CD4-positive, alpha-beta T cell (primary cell): ENCODE measurements around the gene ABLIM2. TPM values are rescaled to one million over a fixed set of nuclear protein-coding genes. Genes with fewer than 3 reads are reported as not detected.

ENCODE experiments used
- ATAC-seq: fragments of 200-7000 bp; cut with Tn5 transposase; one replicate; pipeline ENCODE4 v1.10.0; 2022; ENCODE audit warnings: mild to moderate bottlenecking; ENCODE audit not compliant: poor library complexity
- CTCF ChIA-PET: fragments of 350-600 bp; sonication (Branson Sonifier 250); formaldehyde crosslinking; loops from one replicate; lab custom pipeline; 2021; ENCODE audit warnings: antibody characterized with exemption, inconsistent platforms; lab: Charles Lee
- POLR2A ChIA-PET: fragments of 350-600 bp; sonication (Branson Sonifier 250); formaldehyde crosslinking; loops from one replicate; lab custom pipeline; 2021; ENCODE audit warnings: antibody characterized with exemption, inconsistent platforms; lab: Charles Lee
- DNase-seq, 14 experiments: peaks; one replicate each; pipeline ENCODE4 v3.0.0-alpha.2; 2013 to 2020; ENCODE audit warnings: mixed read lengths in 2 of 14
- H3K27ac ChIP-seq, 2 donors: one replicate each; pipeline versions ENCODE4 v1.5.1 to v1.7.0; 2013; ENCODE audit warnings: low read length in 2 of 2, low read depth in 1 of 2, mild to moderate bottlenecking in 1 of 2
- H3K27me3 ChIP-seq, 2 experiments: 1 replicate in 1 of 2; 2 replicates in 1 of 2; pipeline versions ENCODE4 v1.6.1 to v1.7.0; 2013; ENCODE audit warnings: low read length in 2 of 2, control low read depth in 1 of 2, mild to moderate bottlenecking in 1 of 2, moderate library complexity in 1 of 2; ENCODE audit not compliant: insufficient read depth in 2 of 2, control insufficient read depth in 1 of 2
- H3K36me3 ChIP-seq: one replicate; pipeline ENCODE4 v1.6.1; 2013; ENCODE audit warnings: low read length, control low read depth; ENCODE audit not compliant: insufficient read depth
- H3K4me1 ChIP-seq: one replicate; pipeline ENCODE4 v1.6.1; 2013; ENCODE audit warnings: low read length, control low read depth; ENCODE audit not compliant: insufficient read depth
- H3K4me3 ChIP-seq: one replicate; pipeline ENCODE4 v1.5.1; 2013; ENCODE audit warnings: mild to moderate bottlenecking, low read length, moderate library complexity
- H3K9me3 ChIP-seq, 2 experiments: 1 replicate in 1 of 2; 2 replicates in 1 of 2; pipeline versions ENCODE4 v1.6.1 to v1.7.0; 2013; ENCODE audit warnings: low read length in 2 of 2, mild to moderate bottlenecking in 2 of 2, control low read depth in 1 of 2, moderate library complexity in 1 of 2; ENCODE audit not compliant: control insufficient read depth in 1 of 2, insufficient read depth in 1 of 2
- H3K27ac Mint-ChIP-seq: one replicate; pipeline ENCODE4 v1.8.0; 2020; ENCODE audit warnings: mixed read lengths
- H3K27me3 Mint-ChIP-seq: one replicate; pipeline ENCODE4 v1.8.0; 2021; ENCODE audit warnings: mixed read lengths
- H3K36me3 Mint-ChIP-seq: one replicate; pipeline ENCODE4 v1.8.0; 2021; ENCODE audit warnings: low read depth, mixed read lengths
- H3K4me1 Mint-ChIP-seq: one replicate; pipeline ENCODE4 v1.8.0; 2021; ENCODE audit warnings: low read depth, mixed read lengths
- H3K4me3 Mint-ChIP-seq: one replicate; pipeline ENCODE4 v1.8.0; 2020; ENCODE audit warnings: mild to moderate bottlenecking, mixed read lengths
- H3K9me3 Mint-ChIP-seq: one replicate; pipeline ENCODE4 v1.8.0; 2020; ENCODE audit warnings: mixed read lengths
- CTCF ChIP-seq: fragments of 200-600 bp; IDR thresholded peaks from one replicate; pipeline ENCODE4 v1.8.0; 2022; ENCODE audit warnings: antibody characterized with exemption, mild to moderate bottlenecking
- intact Hi-C, 2 experiments: fragments of 100-400 bp; cut with DNase I in 1 of 2; cut with micrococcal nuclease in 1 of 2; formaldehyde crosslinking; loops; one replicate each; pipeline versions ENCODE4 v1.15.1 to v1.9.0; 2023 to 2025; cut with DNase I, micrococcal nuclease
- total RNA-seq, 174 experiments: library from RNA in 2 of 174; stranded (reverse) in 2 of 174; gene quantifications; one replicate each; pipeline ENCODE4 v1.2.3 and lab custom pipeline; 2021 to 2026

The ABLIM2 gene
- total RNA-seq, 2 experiments from 2014 or later: 2.5 to 2.7 TPM

- Histone ChIP-seq H3K4me1 (peaks cover 28% of the 10 kb centered on the region), H3K9me3 (peaks cover 0 to 6% of the 10 kb centered on the region in 2 experiments), H3K27me3 (peaks cover 0 to 7% of the 10 kb centered on the region in 2 experiments), H3K27ac (no peak overlapping the region), H3K4me3 (peak overlapping the region; percentile 62), H3K36me3 (no peaks in the 10 kb centered on the region)
- POLR2A ChIA-PET: interaction anchor here (1.0 to 3.4 kb wide), 3 partner anchors 41 to 71 kb away, joined by 4 to 20 read pairs (median 5); partner anchors contain the start of gene SH3TC1
- peak overlapping the region; percentile 81 for H3K4me3 Mint-ChIP-seq
- no peak for TF ChIP-seq CTCF
- DNase-seq (peak in 3 of 14 experiments; percentile 9 to 39 (median 10)), ATAC-seq (no peak)
- H3K9me3 Mint-ChIP-seq: no peaks in the 10 kb centered on the region
- H3K36me3 Mint-ChIP-seq: peaks cover 5% of the 10 kb centered on the region
- peaks cover 18% of the 10 kb centered on the region for H3K4me1 Mint-ChIP-seq
- CTCF ChIA-PET: interaction anchor here (2.3 kb wide), 1 partner anchor 19 kb away, joined by 10 read pairs; no protein-coding TSS in a partner anchor
- H3K27me3 Mint-ChIP-seq: no peaks in the 10 kb centered on the region
- H3K27ac Mint-ChIP-seq: no peak overlapping the region
- intact Hi-C loops: loop anchor here (2.0 to 5.0 kb wide), 5 partner anchors 43 to 1886 kb away; partner anchors contain the start of genes ACOX3 (in 2 of the 2), TRMT44 (in 2 of the 2) and AFAP1 (in 1 of the 2)
Measured at GRCh38 chr4:8157944-8158709, 486 bp downstream of the ABLIM2 start.

GRCh38 chr4:8157496-8157895, 1.1 kb downstream of the ABLIM2 start:
- DNase-seq (peak in 2 of 14 experiments; percentile 9 to 36), ATAC-seq (no peak)
- no peak overlapping the region for H3K27ac ChIP-seq
- Mint-ChIP-seq H3K9me3 (no peaks in the 10 kb centered on the region), H3K27me3 (no peaks in the 10 kb centered on the region), H3K36me3 (peaks cover 5% of the 10 kb centered on the region), H3K4me1 (peaks cover 18% of the 10 kb centered on the region), H3K4me3 (peak overlapping the region; percentile 81), H3K27ac (no peak overlapping the region)
- CTCF ChIA-PET: no interaction called here
- no peak for TF ChIP-seq CTCF
- H3K4me3 ChIP-seq: peak overlapping the region; percentile 62
- intact Hi-C loops: loop anchor here in 1 of 2 experiments (5.0 kb wide), 3 partner anchors 220 to 1885 kb away; partner anchors contain the start of gene AFAP1
- peaks cover 0 to 7% of the 10 kb centered on the region in 2 experiments for H3K27me3 ChIP-seq
- no peaks in the 10 kb centered on the region for H3K36me3 ChIP-seq
- H3K4me1 ChIP-seq: peaks cover 28% of the 10 kb centered on the region
- peaks cover 0 to 6% of the 10 kb centered on the region in 2 experiments for H3K9me3 ChIP-seq
- POLR2A ChIA-PET: interaction anchor here (3.4 kb wide), 1 partner anchor 42 kb away, joined by 20 read pairs; the partner anchor contains the start of gene SH3TC1

GRCh38 chr4:8156617-8157016, 2.0 kb downstream of the ABLIM2 start:
- H3K27me3 ChIP-seq: peaks cover 0 to 7% of the 10 kb centered on the region in 2 experiments
- peaks cover 5% of the 10 kb centered on the region for H3K36me3 Mint-ChIP-seq
- DNase-seq: peak in 2 of 14 experiments; percentile 10 to 28
- H3K4me1 Mint-ChIP-seq: peaks cover 18% of the 10 kb centered on the region
- H3K9me3 Mint-ChIP-seq: no peaks in the 10 kb centered on the region
- H3K4me1 ChIP-seq: peaks cover 28% of the 10 kb centered on the region
- CTCF ChIA-PET: no interaction called here
- no peak for ATAC-seq
- H3K27ac ChIP-seq: no peak overlapping the region
- intact Hi-C loops: loop anchor here in 1 of 2 experiments (5.0 kb wide), 3 partner anchors 219 to 1884 kb away; partner anchors contain the start of gene AFAP1
- H3K4me3 Mint-ChIP-seq: peak overlapping the region; percentile 48
- no peak overlapping the region for H3K4me3 ChIP-seq
- no peaks in the 10 kb centered on the region for H3K36me3 ChIP-seq
- peaks cover 0 to 6% of the 10 kb centered on the region in 2 experiments for H3K9me3 ChIP-seq
- POLR2A ChIA-PET: no interaction called here
- TF ChIP-seq CTCF: no peak
- no peaks in the 10 kb centered on the region for H3K27me3 Mint-ChIP-seq
- H3K27ac Mint-ChIP-seq: no peak overlapping the region
